OCI-LY3 (cell line): Measurements from ENCODE around the gene DMTF1.

ENCODE experiments used
- H2AFZ ChIP-seq: fragments of 200-600, 300-600 bp; shearing (Covaris generic); 2 replicates; pipeline ENCODE4 v1.6.0; 2014; ENCODE audit warnings: antibody characterized with exemption, low read depth, low read length
- H3K27ac ChIP-seq: fragments of 200-600, 300-600 bp; sonication (generic); 2 replicates; pipeline ENCODE4 v1.5.1; 2014; ENCODE audit warnings: mild to moderate bottlenecking, low read length, moderate library complexity, mixed read lengths
- H3K27me3 ChIP-seq: fragments of 200-600, 300-600 bp; sonication (generic); 2 replicates; pipeline ENCODE4 v1.6.1; 2014; ENCODE audit warnings: low read depth, low read length, mixed read lengths
- H3K36me3 ChIP-seq: fragments of 200-600, 300-600 bp; sonication (generic); replicated peaks from 2 replicates; pipeline ENCODE3; 2014; ENCODE audit warnings: low read depth, low read length, mixed read lengths
- H3K4me1 ChIP-seq: fragments of 300-600, 200-600 bp; sonication (generic); 2 replicates; pipeline ENCODE4 v1.6.1; 2014; ENCODE audit warnings: low read length, mixed read lengths
- H3K4me2 ChIP-seq: fragments of 200-600, 300-600 bp; sonication (generic); 2 replicates; pipeline ENCODE4 v1.6.1; 2014; ENCODE audit warnings: low read length, mixed read lengths
- H3K4me3 ChIP-seq: fragments of 300-600, 200-600 bp; sonication (generic); 2 replicates; pipeline ENCODE4 v1.5.1; 2014; ENCODE audit warnings: antibody characterized with exemption, mild to moderate bottlenecking, low read length, moderate library complexity
- H3K79me2 ChIP-seq: fragments of 300-600, 200-600 bp; shearing (Covaris generic); 2 replicates; pipeline ENCODE4 v1.6.1; 2014; ENCODE audit warnings: mild to moderate bottlenecking, low read length, mixed read lengths
- H3K9ac ChIP-seq: fragments of 300-600, 200-600 bp; shearing (Covaris generic); 2 replicates; pipeline ENCODE4 v1.6.0; 2014; ENCODE audit warnings: mild to moderate bottlenecking, low read length, moderate library complexity
- H3K9me3 ChIP-seq: fragments of 200-600, 300-600 bp; shearing (Covaris generic); 2 replicates; pipeline ENCODE4 v1.6.1; 2014; ENCODE audit warnings: low read length, mixed read lengths; ENCODE audit not compliant: insufficient read depth
- H4K20me1 ChIP-seq: fragments of 200-600, 300-600 bp; sonication (generic); 2 replicates; pipeline ENCODE4 v1.6.1; 2016; ENCODE audit warnings: low read length, mixed read lengths; ENCODE audit not compliant: insufficient read depth
- CTCF ChIP-seq: fragments of 200-600, 300-600 bp; sonication (generic); IDR thresholded peaks from 2 replicates; pipeline ENCODE4 v1.5.1; 2014; ENCODE audit warnings: antibody characterized with exemption, low read length, low read depth
- EZH2phosphoT487 ChIP-seq: fragments of 200-600 bp; shearing (Covaris generic); IDR thresholded peaks from 2 replicates; pipeline ENCODE4 v1.6.1; 2018; ENCODE audit warnings: antibody characterized with exemption, mixed run types, low read depth

The DMTF1 gene

GRCh38 chr7:87128861-87129267 lies 23.4 kb upstream of the DMTF1 start:
- H4K20me1 ChIP-seq = no peaks in the 10 kb centered on the region
- H3K79me2 ChIP-seq = no peaks in the 10 kb centered on the region
- H3K27me3 ChIP-seq = no peaks in the 10 kb centered on the region
- H3K4me1 ChIP-seq = peaks cover 49% of the 10 kb centered on the region
- H3K9me3 ChIP-seq = no peaks in the 10 kb centered on the region
- no peaks in the 10 kb centered on the region for H3K36me3 ChIP-seq
- no peak overlapping the region for H3K9ac ChIP-seq
- H3K27ac ChIP-seq = no peak overlapping the region
- TF ChIP-seq CTCF = no peak
- TF ChIP-seq EZH2phosphoT487 = no peak
- H3K4me3 ChIP-seq = no peak overlapping the region
- no peak overlapping the region for H2AFZ ChIP-seq
- H3K4me2 ChIP-seq = 0 out of 2 replicates have a peak overlapping the region, but pooled peaks have one; percentile 69

DNA sequence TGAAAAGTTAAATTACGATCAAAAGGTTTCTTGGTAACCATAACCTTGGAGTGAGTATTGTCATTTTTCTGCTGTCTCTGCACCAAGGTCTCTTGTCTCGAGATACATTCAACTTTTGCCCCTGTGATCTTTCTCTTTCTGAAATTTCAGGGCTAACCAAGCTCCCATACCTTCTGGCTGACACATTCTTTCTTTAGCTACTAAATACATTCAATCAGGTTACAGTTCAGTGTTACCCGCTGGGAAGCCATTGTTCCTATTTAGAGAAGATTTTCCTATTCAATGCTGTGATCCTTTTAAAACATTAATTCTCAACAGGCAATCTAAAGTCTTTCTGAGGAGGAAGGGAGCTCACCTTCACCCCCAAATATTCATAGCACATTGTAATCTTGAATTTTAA lies 22.9 kb upstream of the DMTF1 start:
- no peak overlapping the region for H3K9ac ChIP-seq
- no peaks in the 10 kb centered on the region for H4K20me1 ChIP-seq
- peak overlapping the region; percentile 69 for H3K4me2 ChIP-seq
- TF ChIP-seq EZH2phosphoT487 (no peak), CTCF (no peak)
- H3K27me3 ChIP-seq = no peaks in the 10 kb centered on the region
- no peak overlapping the region for H3K27ac ChIP-seq
- peak overlapping the region; percentile 34 for H3K4me3 ChIP-seq
- no peak overlapping the region for H2AFZ ChIP-seq
- no peaks in the 10 kb centered on the region for H3K36me3 ChIP-seq
- no peaks in the 10 kb centered on the region for H3K9me3 ChIP-seq
- no peaks in the 10 kb centered on the region for H3K79me2 ChIP-seq
- H3K4me1 ChIP-seq = peaks cover 53% of the 10 kb centered on the region

DNA sequence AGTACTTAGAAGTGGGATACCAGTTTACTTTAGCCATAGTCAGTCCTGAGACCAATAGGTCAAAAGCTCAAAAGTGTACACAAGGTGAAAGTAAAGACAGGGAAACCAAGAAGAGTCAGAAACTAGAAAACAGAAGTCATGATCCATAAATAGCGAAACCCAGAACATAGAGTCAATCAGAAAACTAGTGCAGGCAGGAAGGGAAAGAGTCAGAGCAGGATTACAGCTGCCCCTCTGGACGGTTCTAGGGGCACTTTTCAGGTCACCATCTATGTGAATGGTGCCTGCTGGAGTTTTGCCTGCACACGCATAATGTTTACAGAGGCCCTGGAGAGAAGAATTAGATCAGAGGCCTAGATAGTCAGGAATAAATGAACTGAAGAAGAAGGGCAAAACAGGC lies 22.4 kb upstream of the DMTF1 start:
- Histone ChIP-seq H3K36me3 (no peaks in the 10 kb centered on the region), H2AFZ (no peak overlapping the region), H3K27me3 (no peaks in the 10 kb centered on the region), H3K4me3 (peak overlapping the region; percentile 34), H3K9ac (no peak overlapping the region), H4K20me1 (no peaks in the 10 kb centered on the region), H3K4me2 (peak overlapping the region; percentile 69), H3K4me1 (peaks cover 53% of the 10 kb centered on the region), H3K9me3 (no peaks in the 10 kb centered on the region), H3K79me2 (no peaks in the 10 kb centered on the region), H3K27ac (peak overlapping the region; percentile 0; the same call in 1 of the 2 replicates)
- TF ChIP-seq EZH2phosphoT487 = no peak
- TF ChIP-seq CTCF = no peak

GRCh38 chr7:87131771-87132170 lies 20.5 kb upstream of the DMTF1 start:
- Histone ChIP-seq H3K79me2 (no peaks in the 10 kb centered on the region), H3K4me1 (peaks cover 48% of the 10 kb centered on the region), H3K27ac (no peak overlapping the region), H3K4me2 (no peak overlapping the region), H3K27me3 (no peaks in the 10 kb centered on the region), H3K9me3 (no peaks in the 10 kb centered on the region), H3K4me3 (no peak overlapping the region), H3K9ac (no peak overlapping the region), H4K20me1 (no peaks in the 10 kb centered on the region), H2AFZ (no peak overlapping the region), H3K36me3 (no peaks in the 10 kb centered on the region)
- TF ChIP-seq CTCF (no peak), EZH2phosphoT487 (no peak)
